ENCODE results near the gene AMY1A.
"Not testable (repeated sequence)": the region's sequence is repeated elsewhere in the genome, so short reads cannot be mapped to it uniquely, and the experiment has no call there.

The AMY1A gene

GRCh38 chr1:103655460-103655859 is at the start of gene AMY1A:
AMY1A (plus strand) TSS chr1:103655760; CDS start chr1:103656331, 571 bp downstream.
- DNase-seq = not testable (repeated sequence)

DNA sequence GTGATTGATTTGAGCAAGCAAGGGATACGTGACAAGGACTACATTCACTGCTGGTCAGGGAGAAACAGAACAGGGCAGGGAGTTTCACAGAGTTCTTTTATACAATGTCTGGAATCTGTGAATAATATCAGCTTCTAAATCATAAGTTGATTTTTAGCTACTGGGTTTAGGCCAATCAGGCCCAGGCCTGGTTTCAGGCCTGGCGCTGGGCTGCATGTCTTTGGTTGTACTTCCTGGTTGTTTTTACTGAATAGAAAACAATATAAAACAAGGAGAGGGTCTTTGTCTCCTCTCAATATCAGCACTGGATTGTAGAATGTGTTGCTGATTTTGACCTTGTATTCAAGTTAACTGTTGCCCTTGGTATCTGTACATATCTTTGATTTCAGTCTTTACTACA is 39.2 kb upstream of the AMY1A start:
- DNase-seq = no peak

DNA sequence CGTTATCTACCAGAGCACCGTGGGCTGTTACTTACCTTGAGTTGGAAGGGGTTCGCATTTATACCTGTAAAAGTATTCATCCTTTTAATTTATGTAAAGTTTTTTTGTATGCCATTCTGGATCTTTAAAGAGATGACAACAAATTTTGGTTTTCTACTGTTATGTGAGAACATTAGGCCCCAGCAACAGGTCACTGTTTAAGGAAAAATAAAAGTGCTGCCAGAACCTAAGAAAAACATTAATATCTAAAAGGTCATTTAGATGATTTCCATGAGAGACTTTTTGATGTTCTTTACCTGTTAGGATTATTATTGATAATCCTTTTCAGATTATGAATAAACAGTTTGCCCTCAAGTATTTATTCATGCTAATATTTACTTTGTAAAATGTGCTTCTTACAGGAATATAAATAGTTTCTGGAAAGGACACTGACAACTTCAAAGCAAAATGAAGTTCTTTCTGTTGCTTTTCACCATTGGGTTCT is 38.5 kb upstream of the AMY1A start, which contains the start of gene AMY2A:
AMY2A (plus strand) TSS at position 434 of the 484 bp plus-strand sequence; CDS start at position 448, 14 bp downstream.
- DNase-seq = not testable (repeated sequence)

DNA sequence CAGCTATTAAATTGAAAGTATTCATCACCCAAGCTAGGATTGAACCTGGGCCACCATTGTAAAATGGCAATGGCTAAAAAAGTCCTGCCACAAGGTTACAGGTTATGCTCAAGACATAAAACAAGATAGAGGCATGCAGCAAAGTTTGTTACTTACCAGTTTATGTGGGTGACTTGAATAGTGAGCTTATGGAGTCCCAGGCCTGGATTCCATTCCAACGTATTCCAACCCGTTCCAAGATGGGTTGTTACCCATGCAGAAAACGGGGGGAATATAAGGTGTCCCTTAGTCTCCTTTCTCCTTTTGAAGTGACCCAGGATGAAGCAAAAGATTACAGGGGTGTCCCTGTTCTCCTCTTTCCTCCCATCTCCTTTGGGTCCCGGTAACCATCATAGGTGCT is 28.1 kb upstream of the AMY1A start:
- not testable (repeated sequence) for DNase-seq

- not testable (repeated sequence) for DNase-seq
Measured at GRCh38 chr1:103641194-103641593, 14.4 kb upstream of the AMY1A start.

DNA sequence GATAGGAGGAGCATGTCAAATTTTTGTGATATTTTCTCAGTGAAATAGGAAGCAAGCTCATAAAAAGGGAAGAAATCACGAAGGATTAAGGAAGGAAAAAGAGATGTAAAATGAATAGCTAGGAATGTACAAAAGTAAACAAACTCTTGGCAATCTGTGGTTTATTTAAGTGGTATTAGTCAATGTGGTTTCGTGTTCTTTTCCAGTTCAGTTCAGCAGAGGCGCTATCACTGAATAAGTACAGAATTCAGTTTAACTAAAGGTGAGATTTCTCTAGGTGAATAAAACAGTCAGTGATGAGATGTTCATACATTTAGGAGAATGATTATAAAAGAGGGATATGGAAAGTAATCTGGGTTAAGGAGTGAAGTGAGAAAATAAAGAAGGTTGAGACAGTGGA is 11.7 kb upstream of the AMY1A start:
- not testable (repeated sequence) for DNase-seq

- DNase-seq = not testable (repeated sequence)
Measured at GRCh38 chr1:103650305-103650704, 5.3 kb upstream of the AMY1A start.

- DNase-seq = not testable (repeated sequence)
Measured at GRCh38 chr1:103650889-103651288, 4.7 kb upstream of the AMY1A start.

- not testable (repeated sequence) for DNase-seq
Measured at GRCh38 chr1:103654133-103654532, 1.4 kb upstream of the AMY1A start.

GRCh38 chr1:103676335-103676734 is 20.8 kb downstream of the AMY1A start:
- not testable (repeated sequence) for DNase-seq

- DNase-seq = not testable (repeated sequence)
Measured at GRCh38 chr1:103696110-103696509, 40.5 kb downstream of the AMY1A start, which contains the start of gene AMY1B. AMY1B (minus strand) TSS chr1:103696210; CDS start chr1:103695639, 571 bp downstream.

- not testable (repeated sequence) for DNase-seq
Measured at GRCh38 chr1:103697430-103697829, 41.9 kb downstream of the AMY1A start.

DNA sequence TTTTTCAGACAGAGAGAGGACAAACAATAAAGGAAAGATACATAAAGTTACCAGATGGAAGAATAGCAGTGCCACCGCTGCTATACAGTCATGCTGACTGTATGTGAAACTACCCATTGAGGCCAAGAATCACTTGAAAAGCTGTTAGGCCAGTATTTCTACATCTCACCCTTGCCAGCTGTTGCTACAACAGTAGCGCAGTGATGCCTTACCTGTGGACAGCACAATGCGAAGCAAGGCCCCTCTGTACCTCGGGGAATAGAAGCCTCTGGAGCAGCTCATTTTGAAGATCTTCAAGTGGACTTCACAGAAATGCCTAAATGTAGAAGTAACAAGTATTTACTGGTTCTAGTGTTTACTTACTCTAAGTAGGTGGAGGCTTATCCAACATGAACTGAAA is 45.1 kb downstream of the AMY1A start:
- not testable (repeated sequence) for DNase-seq

- DNase-seq = not testable (repeated sequence)
Measured at GRCh38 chr1:103701256-103701655, 45.7 kb downstream of the AMY1A start.

DNA sequence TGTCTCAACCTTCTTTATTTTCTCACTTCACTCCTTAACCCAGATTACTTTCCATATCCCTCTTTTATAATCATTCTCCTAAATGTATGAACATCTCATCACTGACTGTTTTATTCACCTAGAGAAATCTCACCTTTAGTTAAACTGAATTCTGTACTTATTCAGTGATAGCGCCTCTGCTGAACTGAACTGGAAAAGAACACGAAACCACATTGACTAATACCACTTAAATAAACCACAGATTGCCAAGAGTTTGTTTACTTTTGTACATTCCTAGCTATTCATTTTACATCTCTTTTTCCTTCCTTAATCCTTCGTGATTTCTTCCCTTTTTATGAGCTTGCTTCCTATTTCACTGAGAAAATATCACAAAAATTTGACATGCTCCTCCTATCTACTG is 52.1 kb downstream of the AMY1A start:
- DNase-seq = not testable (repeated sequence)

GRCh38 chr1:103710381-103710780 is 54.8 kb downstream of the AMY1A start:
- DNase-seq = not testable (repeated sequence)

Data from activated CD4-positive, CD25-positive, alpha-beta regulatory T cell (primary cell).